Thyroid gland (tissue), 4 donors: ENCODE data around the gene ANKRD28.

Experiments
- CTCF ChIP-seq, 6 experiments: fragments of 200-600 bp in 3 of 6; fragments of 450-650 bp in 3 of 6; sonication (generic) in 3 of 6; IDR thresholded peaks; one replicate each; pipeline ENCODE4 v1.5.1; 2016 to 2019; ENCODE audit warnings: antibody characterized with exemption in 6 of 6, mild to moderate bottlenecking in 2 of 6, inconsistent platforms in 1 of 6, moderate library complexity in 1 of 6
- POLR2A ChIP-seq, 2 donors: fragments of 450-650 bp; IDR thresholded peaks; one replicate each; pipeline ENCODE4 v1.6.1; 2017; ENCODE audit warnings: antibody characterized with exemption in 2 of 2, mild to moderate bottlenecking in 2 of 2, moderate library complexity in 1 of 2

- no peak for TF ChIP-seq CTCF (IDR thresholded peaks at IDR 0.05)
- no peak for TF ChIP-seq POLR2A (IDR thresholded peaks at IDR 0.05)
These were observed 164.6 kb downstream of the ANKRD28 start for GRCh38 chr3:15633159-15633558.
